Measurements from ENCODE around the gene WDR26.

DNA sequence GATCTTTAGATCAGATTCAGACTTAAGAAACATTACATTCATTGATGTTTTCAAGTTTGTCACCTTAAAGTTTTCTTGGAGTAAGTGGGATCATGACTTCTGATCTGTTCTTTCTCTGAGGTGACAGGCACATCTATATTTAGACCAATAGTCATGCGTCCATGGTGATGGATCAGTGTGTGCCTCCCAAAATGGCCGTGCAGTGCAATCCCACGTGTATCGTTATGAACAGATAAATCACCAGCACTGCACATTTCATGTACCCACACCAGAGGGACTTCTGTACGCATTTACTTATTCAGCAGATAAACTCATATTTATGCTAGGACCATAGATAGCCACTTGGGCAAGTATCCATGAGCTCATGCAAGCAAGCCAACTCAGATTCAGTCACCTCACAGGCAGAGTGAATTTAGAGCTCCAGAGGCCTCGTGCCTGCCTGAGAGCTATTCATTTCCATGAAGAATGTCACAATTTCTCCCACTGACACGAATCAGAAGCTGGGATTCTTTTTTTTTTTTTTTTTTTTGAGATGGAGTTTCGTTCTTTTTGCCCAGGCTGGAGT is 13.9 kb upstream of the WDR26 start:
- TF ChIP-seq POLR2A (IDR thresholded peaks at IDR 0.05): no peak
- TF ChIP-seq, protein P1, sequence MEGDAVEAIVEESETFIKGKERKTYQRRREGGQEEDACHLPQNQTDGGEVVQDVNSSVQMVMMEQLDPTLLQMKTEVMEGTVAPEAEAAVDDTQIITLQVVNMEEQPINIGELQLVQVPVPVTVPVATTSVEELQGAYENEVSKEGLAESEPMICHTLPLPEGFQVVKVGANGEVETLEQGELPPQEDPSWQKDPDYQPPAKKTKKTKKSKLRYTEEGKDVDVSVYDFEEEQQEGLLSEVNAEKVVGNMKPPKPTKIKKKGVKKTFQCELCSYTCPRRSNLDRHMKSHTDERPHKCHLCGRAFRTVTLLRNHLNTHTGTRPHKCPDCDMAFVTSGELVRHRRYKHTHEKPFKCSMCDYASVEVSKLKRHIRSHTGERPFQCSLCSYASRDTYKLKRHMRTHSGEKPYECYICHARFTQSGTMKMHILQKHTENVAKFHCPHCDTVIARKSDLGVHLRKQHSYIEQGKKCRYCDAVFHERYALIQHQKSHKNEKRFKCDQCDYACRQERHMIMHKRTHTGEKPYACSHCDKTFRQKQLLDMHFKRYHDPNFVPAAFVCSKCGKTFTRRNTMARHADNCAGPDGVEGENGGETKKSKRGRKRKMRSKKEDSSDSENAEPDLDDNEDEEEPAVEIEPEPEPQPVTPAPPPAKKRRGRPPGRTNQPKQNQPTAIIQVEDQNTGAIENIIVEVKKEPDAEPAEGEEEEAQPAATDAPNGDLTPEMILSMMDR (IDR thresholded peaks at IDR 0.05): no peak

Data from tibial nerve (tissue), 3 donors.